DMS53 treated with DMSO at 0.1 percent for 48 hours (cell line): Measurements from ENCODE around the gene MAST3.
"Not testable (repeated sequence)": the region's sequence is repeated elsewhere in the genome, so short reads cannot be mapped to it uniquely, and the experiment has no call there.

Experiments
- DNase-seq: peaks from one replicate; lab custom pipeline; 2025; ENCODE audit not compliant: unreplicated experiment; lab: John Stamatoyannopoulos, UW

MAST3 gene

GRCh38 chr19:18157465-18158063 lies 60.0 kb downstream of the MAST3 start:
- peak; percentile 52 for DNase-seq

GRCh38 chr19:18158467-18158866 lies 60.9 kb downstream of the MAST3 start:
- no peak for DNase-seq

- DNase-seq, result not testable (repeated sequence)
These were observed 61.6 kb downstream of the MAST3 start for GRCh38 chr19:18159059-18159616.

- no peak for DNase-seq
These were observed 62.2 kb downstream of the MAST3 start for GRCh38 chr19:18159810-18160209.

GRCh38 chr19:18160493-18160970 lies 63.0 kb downstream of the MAST3 start:
- no peak for DNase-seq

- DNase-seq, result no peak
These were observed 63.5 kb downstream of the MAST3 start for GRCh38 chr19:18160971-18161635.

- DNase-seq, result no peak
These were observed 64.0 kb downstream of the MAST3 start for GRCh38 chr19:18161636-18162002.

- DNase-seq, result no peak
These were observed 66.5 kb downstream of the MAST3 start for GRCh38 chr19:18164072-18164471.

GRCh38 chr19:18165794-18166544 lies 68.4 kb downstream of the MAST3 start:
- no peak for DNase-seq

GRCh38 chr19:18167011-18167410 lies 69.4 kb downstream of the MAST3 start:
- DNase-seq, result no peak

GRCh38 chr19:18167975-18168645 lies 70.5 kb downstream of the MAST3 start:
- no peak for DNase-seq

GRCh38 chr19:18168673-18169381 lies 71.2 kb downstream of the MAST3 start:
- no peak for DNase-seq

GRCh38 chr19:18170714-18171255 lies 73.2 kb downstream of the MAST3 start:
- no peak for DNase-seq

GRCh38 chr19:18171605-18172327 lies 74.2 kb downstream of the MAST3 start:
- no peak for DNase-seq

- DNase-seq, result no peak
These were observed 74.9 kb downstream of the MAST3 start for GRCh38 chr19:18172331-18173053.

- DNase-seq, result no peak
These were observed 75.5 kb downstream of the MAST3 start for GRCh38 chr19:18173054-18173571.

- DNase-seq, result peak; percentile 59
These were observed 76.2 kb downstream of the MAST3 start, which contains the start of gene IFI30 for GRCh38 chr19:18173572-18174288. Gene IFI30, plus strand, starts transcription at chr19:18173813. Its CDS starts 29 bp downstream, at chr19:18173842.

- DNase-seq, result no peak
These were observed 77.4 kb downstream of the MAST3 start for GRCh38 chr19:18174983-18175382.
